Gastrocnemius medialis (tissue), 4 donors: Measurements from ENCODE around the gene UBE2S.

ENCODE experiments used
- CTCF ChIP-seq, 5 experiments: fragments of 450-650 bp in 3 of 5; fragments of 200-600 bp in 2 of 5; sonication (generic) in 2 of 5; IDR thresholded peaks in 4 of 5; conservative IDR thresholded peaks in 1 of 5; 1 replicate in 4 of 5; 2 replicates in 1 of 5; pipeline ENCODE4 v1.5.1; 2016 to 2019; ENCODE audit warnings: antibody characterized with exemption in 5 of 5, mild to moderate bottlenecking in 3 of 5, moderate library complexity in 3 of 5
- POLR2A ChIP-seq, 2 donors: fragments of 450-650 bp; IDR thresholded peaks; one replicate each; pipeline ENCODE4 v1.6.1; 2017; ENCODE audit warnings: antibody characterized with exemption in 2 of 2, mild to moderate bottlenecking in 2 of 2, moderate library complexity in 2 of 2

GRCh38 chr19:55454787-55455243 lies 47.2 kb upstream of the UBE2S start:
- TF ChIP-seq CTCF (IDR thresholded peaks at IDR 0.05 in 4 of 5, conservative IDR thresholded peaks at IDR 0.05 in 1 of 5) (peak in 3 of 5 experiments; percentile 33 to 41 (median 38)), POLR2A (IDR thresholded peaks at IDR 0.05) (no peak)
